Activated CD8-positive, alpha-beta memory T cell treated with anti-CD3 and anti-CD28 coated beads, Interleukin-2, amount 10 ng/mL, durations not matched to agents 7 days and 5 days (primary cell): Measurements from ENCODE around the gene PFDN4. TPM values are rescaled to one million over a fixed set of nuclear protein-coding genes. Genes with fewer than 3 reads are reported as not detected.

Source experiments
- ATAC-seq: fragments of 150-1000 bp; cut with Tn5 transposase; one replicate; pipeline ENCODE4 v1.10.0; 2021; ENCODE audit warnings: moderate library complexity
- CTCF ChIA-PET: fragments of 350-600 bp; sonication (Branson Sonifier 250); formaldehyde crosslinking; loops from one replicate; lab custom pipeline; 2021; ENCODE audit warnings: antibody characterized with exemption; lab: Charles Lee
- DNase-seq: peaks from one replicate; pipeline ENCODE4 v3.0.0-alpha.2; 2020
- H3K27ac Mint-ChIP-seq: one replicate; pipeline ENCODE4 v1.8.0; 2021; ENCODE audit warnings: mild to moderate bottlenecking, mixed read lengths
- H3K27me3 Mint-ChIP-seq: one replicate; pipeline ENCODE4 v1.8.0; 2021; ENCODE audit warnings: mixed read lengths
- H3K36me3 Mint-ChIP-seq: one replicate; pipeline ENCODE4 v1.8.0; 2021; ENCODE audit warnings: mild to moderate bottlenecking, mixed read lengths
- H3K4me1 Mint-ChIP-seq: one replicate; pipeline ENCODE4 v1.8.0; 2021; ENCODE audit warnings: mixed read lengths
- H3K4me3 Mint-ChIP-seq: one replicate; pipeline ENCODE4 v1.8.0; 2021; ENCODE audit warnings: mild to moderate bottlenecking, moderate library complexity, mixed read lengths
- H3K9me3 Mint-ChIP-seq: one replicate; pipeline ENCODE4 v1.8.0; 2022; ENCODE audit warnings: low read depth, mixed read lengths
- total RNA-seq, 2 experiments: library from RNA; stranded (reverse); gene quantifications; one replicate each; pipeline ENCODE4 v1.2.3, GENCODE V29; 2021

The PFDN4 gene
- total RNA-seq, 2 experiments from 2014 or later, result 20.7 to 25.5 TPM

GRCh38 chr20:54179946-54180345, 27.9 kb upstream of the PFDN4 start:
- Mint-ChIP-seq H3K36me3 (no peaks in the 10 kb centered on the region), H3K27me3 (peaks cover 54% of the 10 kb centered on the region), H3K4me3 (no peak overlapping the region), H3K9me3 (no peaks in the 10 kb centered on the region), H3K27ac (no peak overlapping the region), H3K4me1 (peaks cover 1% of the 10 kb centered on the region)
- no peak for ATAC-seq
- no peak for DNase-seq
- CTCF ChIA-PET, result interaction anchor here (0.9 to 1.3 kb wide), 2 partner anchors 20 to 76 kb away, joined by 3 read pairs; no protein-coding TSS in a partner anchor

DNA sequence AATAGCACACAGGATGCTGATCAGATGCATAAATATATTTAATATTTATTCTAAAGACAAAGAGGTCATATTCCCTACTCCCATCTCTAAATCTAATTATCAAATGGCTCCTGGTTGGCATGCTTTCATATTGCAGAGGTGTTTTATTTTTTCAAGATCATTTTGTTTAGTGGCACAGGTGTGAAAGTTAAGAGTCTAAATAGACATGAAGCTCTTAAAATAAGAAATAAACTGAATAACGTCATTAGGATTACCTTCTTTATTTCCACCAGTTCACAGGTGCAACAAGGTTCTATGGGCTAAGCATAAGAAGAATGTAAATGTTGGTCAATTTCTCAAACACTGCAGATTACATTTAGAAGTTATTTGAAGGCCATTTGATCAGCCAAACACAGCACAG, 27.0 kb upstream of the PFDN4 start:
- no peak for DNase-seq
- Mint-ChIP-seq H3K4me3 (no peak overlapping the region), H3K4me1 (no peaks in the 10 kb centered on the region), H3K36me3 (no peaks in the 10 kb centered on the region), H3K9me3 (no peaks in the 10 kb centered on the region), H3K27me3 (peaks cover 55% of the 10 kb centered on the region), H3K27ac (no peak overlapping the region)
- ATAC-seq, result no peak
- CTCF ChIA-PET, result no interaction called here

DNA sequence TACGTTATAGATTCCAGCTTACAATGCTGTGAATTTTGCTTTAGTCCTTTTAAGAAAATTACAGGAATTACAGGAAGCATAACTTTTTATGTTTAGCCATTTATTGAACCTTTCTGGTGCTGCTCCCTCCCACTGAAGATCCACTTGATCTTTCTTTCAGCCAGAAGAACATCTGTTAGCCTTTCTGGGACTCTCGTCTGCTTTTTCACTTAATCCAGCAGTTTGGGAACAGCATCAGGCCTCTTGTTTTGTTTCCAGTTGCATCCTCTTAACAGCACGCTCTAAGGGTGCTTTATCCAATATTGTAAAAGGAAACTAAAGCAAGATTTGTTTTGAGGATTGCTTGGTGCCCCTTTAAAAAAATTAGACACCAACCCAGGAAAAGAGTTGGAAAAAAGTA, 23.8 kb upstream of the PFDN4 start:
- H3K9me3 Mint-ChIP-seq, result no peaks in the 10 kb centered on the region
- ATAC-seq (no peak), DNase-seq (no peak)
- H3K4me1 Mint-ChIP-seq, result no peaks in the 10 kb centered on the region
- H3K36me3 Mint-ChIP-seq, result no peaks in the 10 kb centered on the region
- CTCF ChIA-PET, result interaction anchor here (0.6 kb wide), 1 partner anchor 464 kb away, joined by 3 read pairs; no protein-coding TSS in a partner anchor
- peaks cover 44% of the 10 kb centered on the region for H3K27me3 Mint-ChIP-seq
- H3K4me3 Mint-ChIP-seq, result no peak overlapping the region
- no peak overlapping the region for H3K27ac Mint-ChIP-seq

DNA sequence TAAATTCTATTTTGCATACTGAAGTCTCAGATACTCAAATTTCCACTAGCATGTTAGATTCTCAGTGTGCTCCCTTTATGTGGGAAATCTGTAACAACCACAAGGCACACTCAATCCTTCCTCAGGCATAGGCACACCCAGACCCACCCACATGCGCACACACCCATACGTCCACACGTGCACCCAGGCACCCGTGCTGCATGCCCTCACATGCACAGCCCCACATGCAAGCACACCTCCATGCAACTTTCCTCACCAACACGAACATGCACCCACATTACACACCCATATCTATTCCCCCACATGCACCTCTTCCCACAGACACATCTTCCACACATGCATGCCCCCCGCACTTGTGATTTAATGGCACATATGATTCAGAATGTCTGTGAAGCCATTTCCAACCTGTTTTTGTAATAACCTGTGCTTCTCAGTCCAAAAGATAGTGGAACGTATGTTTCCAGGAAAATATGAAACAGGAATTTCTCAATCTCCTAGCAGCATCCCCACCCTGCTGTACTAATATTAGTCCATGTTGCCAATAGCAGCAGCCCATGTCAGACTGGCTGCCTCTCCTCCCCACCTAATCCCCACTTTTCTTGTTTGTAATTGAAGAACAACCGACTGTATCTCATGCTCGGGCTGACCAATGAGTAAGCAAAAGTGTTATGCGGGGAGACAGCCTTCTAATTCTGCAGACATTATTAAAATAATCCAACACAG, 22.8 kb upstream of the PFDN4 start:
- ATAC-seq (no peak), DNase-seq (no peak)
- Mint-ChIP-seq H3K36me3 (no peaks in the 10 kb centered on the region), H3K27ac (no peak overlapping the region), H3K4me3 (no peak overlapping the region), H3K27me3 (peaks cover 43% of the 10 kb centered on the region), H3K9me3 (no peaks in the 10 kb centered on the region), H3K4me1 (no peaks in the 10 kb centered on the region)
- CTCF ChIA-PET, result no interaction called here

- H3K27me3 Mint-ChIP-seq, result peaks cover 24% of the 10 kb centered on the region
- H3K27ac Mint-ChIP-seq, result no peak overlapping the region
- no peak overlapping the region for H3K4me3 Mint-ChIP-seq
- H3K9me3 Mint-ChIP-seq, result no peaks in the 10 kb centered on the region
- H3K36me3 Mint-ChIP-seq, result no peaks in the 10 kb centered on the region
- H3K4me1 Mint-ChIP-seq, result no peaks in the 10 kb centered on the region
- no peak for DNase-seq
- ATAC-seq, result no peak
- CTCF ChIA-PET, result no interaction called here
Measured at GRCh38 chr20:54188132-54188849, 19.6 kb upstream of the PFDN4 start.

DNA sequence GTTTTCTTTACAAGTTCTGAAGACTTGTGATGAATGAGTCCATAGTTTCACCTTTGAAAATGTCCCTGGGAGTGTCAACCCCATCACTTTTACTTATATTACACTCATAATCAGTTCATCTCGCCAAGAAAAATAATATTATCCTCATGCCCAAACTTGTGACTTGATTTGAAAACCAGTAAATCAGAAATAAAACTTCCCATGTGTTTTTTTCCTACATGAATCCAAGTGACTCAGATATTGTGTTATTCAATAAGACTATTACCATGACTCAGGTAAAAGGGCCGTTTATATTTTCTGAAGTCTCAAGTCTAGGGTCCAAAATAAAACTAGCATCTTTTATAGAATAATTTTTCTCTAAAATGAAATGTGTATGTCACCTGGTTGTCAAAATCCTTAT, 18.3 kb upstream of the PFDN4 start:
- no peak for ATAC-seq
- Mint-ChIP-seq H3K4me3 (no peak overlapping the region), H3K27me3 (peaks cover 17% of the 10 kb centered on the region), H3K36me3 (no peaks in the 10 kb centered on the region), H3K4me1 (no peaks in the 10 kb centered on the region), H3K9me3 (no peaks in the 10 kb centered on the region), H3K27ac (no peak overlapping the region)
- CTCF ChIA-PET, result no interaction called here
- DNase-seq, result no peak

DNA sequence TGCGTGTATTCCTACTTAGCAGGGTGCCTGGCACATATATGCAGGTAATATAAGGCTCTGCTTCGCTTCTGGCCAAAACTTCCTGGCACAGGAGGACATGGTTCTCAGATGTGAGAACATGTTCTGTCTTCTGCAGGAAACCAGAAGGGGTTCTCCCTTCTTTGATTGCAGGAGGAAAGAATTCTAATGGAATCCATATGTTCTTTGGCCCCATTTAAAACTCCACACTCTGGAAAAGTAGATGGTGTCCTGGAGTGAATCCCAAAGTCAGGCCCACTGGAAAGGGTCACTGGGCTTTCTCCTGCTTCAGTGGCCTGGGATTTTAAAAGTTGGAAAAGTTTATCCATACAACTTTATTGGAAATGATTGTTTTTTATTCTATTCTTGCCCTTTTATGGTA, 17.7 kb upstream of the PFDN4 start:
- no peak for DNase-seq
- Mint-ChIP-seq H3K4me3 (no peak overlapping the region), H3K4me1 (no peaks in the 10 kb centered on the region), H3K27me3 (peaks cover 16% of the 10 kb centered on the region), H3K36me3 (no peaks in the 10 kb centered on the region), H3K27ac (no peak overlapping the region), H3K9me3 (no peaks in the 10 kb centered on the region)
- CTCF ChIA-PET, result no interaction called here
- ATAC-seq, result no peak

- CTCF ChIA-PET, result no interaction called here
- Mint-ChIP-seq H3K27me3 (peaks cover 3% of the 10 kb centered on the region), H3K4me3 (no peak overlapping the region), H3K36me3 (no peaks in the 10 kb centered on the region), H3K9me3 (no peaks in the 10 kb centered on the region), H3K4me1 (no peaks in the 10 kb centered on the region), H3K27ac (no peak overlapping the region)
- no peak for ATAC-seq
- no peak for DNase-seq
Measured at GRCh38 chr20:54193817-54194216, 14.1 kb upstream of the PFDN4 start.

GRCh38 chr20:54194724-54195438, 13.0 kb upstream of the PFDN4 start:
- ATAC-seq (no peak), DNase-seq (no peak)
- Mint-ChIP-seq H3K4me1 (no peaks in the 10 kb centered on the region), H3K27ac (no peak overlapping the region), H3K36me3 (no peaks in the 10 kb centered on the region), H3K9me3 (no peaks in the 10 kb centered on the region), H3K4me3 (no peak overlapping the region), H3K27me3 (no peaks in the 10 kb centered on the region)
- CTCF ChIA-PET, result interaction anchor here (1.4 kb wide), 2 partner anchors 98 to 100 kb away, joined by 3 to 4 read pairs; no protein-coding TSS in a partner anchor

- H3K4me3 Mint-ChIP-seq, result no peak overlapping the region
- ATAC-seq (no peak), DNase-seq (no peak)
- no peaks in the 10 kb centered on the region for H3K27me3 Mint-ChIP-seq
- no peaks in the 10 kb centered on the region for H3K36me3 Mint-ChIP-seq
- CTCF ChIA-PET, result interaction anchor here (1.4 kb wide), 2 partner anchors 99 to 101 kb away, joined by 3 to 4 read pairs; no protein-coding TSS in a partner anchor
- H3K9me3 Mint-ChIP-seq, result no peaks in the 10 kb centered on the region
- H3K4me1 Mint-ChIP-seq, result no peaks in the 10 kb centered on the region
- no peak overlapping the region for H3K27ac Mint-ChIP-seq
Measured at GRCh38 chr20:54195483-54196472, 12.1 kb upstream of the PFDN4 start.

- Mint-ChIP-seq H3K9me3 (no peaks in the 10 kb centered on the region), H3K27ac (no peak overlapping the region), H3K36me3 (no peaks in the 10 kb centered on the region), H3K4me3 (no peak overlapping the region), H3K27me3 (peaks cover 4% of the 10 kb centered on the region), H3K4me1 (no peaks in the 10 kb centered on the region)
- ATAC-seq (no peak), DNase-seq (no peak)
- CTCF ChIA-PET, result interaction anchor here (1.0 to 6.9 kb wide), 6 partner anchors 10 to 111 kb away, joined by 3 to 73 read pairs (median 5); partner anchors contain the start of gene PFDN4
Measured at GRCh38 chr20:54197621-54198604, 10.0 kb upstream of the PFDN4 start.

DNA sequence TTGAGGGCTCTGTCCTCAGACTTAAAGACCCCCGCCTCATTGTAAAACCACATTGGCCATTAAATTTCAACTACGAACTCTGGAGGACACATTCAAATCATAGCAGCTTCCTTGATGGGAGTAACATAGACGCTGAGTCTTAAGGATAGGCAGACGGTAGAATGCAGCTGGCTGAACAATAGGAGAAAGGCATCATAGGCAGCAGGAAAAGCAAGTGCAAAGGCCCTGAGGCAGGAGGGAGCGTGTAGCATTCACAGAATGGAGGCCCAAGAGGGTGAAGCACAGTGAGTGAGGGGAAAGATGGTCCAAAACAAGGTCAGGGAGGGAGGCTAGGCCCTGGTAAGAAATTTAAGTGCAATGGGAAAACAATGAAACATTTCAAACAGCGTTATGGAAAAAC, 8.6 kb upstream of the PFDN4 start:
- DNase-seq, result no peak
- H3K4me1 Mint-ChIP-seq, result no peaks in the 10 kb centered on the region

More for the DNA sequence above, 8.6 kb upstream of the PFDN4 start:
- no peaks in the 10 kb centered on the region for H3K9me3 Mint-ChIP-seq
- no peak overlapping the region for H3K27ac Mint-ChIP-seq
- CTCF ChIA-PET, result interaction anchor here (0.6 to 6.9 kb wide), 18 partner anchors 9 to 252 kb away, joined by 3 to 73 read pairs (median 4); partner anchors contain the start of gene PFDN4
- no peaks in the 10 kb centered on the region for H3K36me3 Mint-ChIP-seq
- peaks cover 4% of the 10 kb centered on the region for H3K27me3 Mint-ChIP-seq
- ATAC-seq, result no peak
- no peak overlapping the region for H3K4me3 Mint-ChIP-seq
